Upper lobe of left lung (tissue), 4 donors: ENCODE data around the gene RPL37.

Experiments used
- POLR2A ChIP-seq, 4 donors: fragments of 450-650 bp; IDR thresholded peaks; one replicate each; pipeline ENCODE4 v1.5.1; 2016 to 2017; ENCODE audit warnings: antibody characterized with exemption in 4 of 4, mild to moderate bottlenecking in 2 of 4
- POLR2AphosphoS5 ChIP-seq, 2 donors: sonication (generic); formaldehyde crosslinking; IDR thresholded peaks; one replicate each; pipeline ENCODE4 v1.5.1; 2017; ENCODE audit warnings: antibody characterized with exemption in 2 of 2
- TF ChIP-seq, protein P1 (sequence below), 6 experiments: fragments of 450-650 bp in 4 of 6; fragments of 200-600 bp in 2 of 6; sonication (generic) in 2 of 6; IDR thresholded peaks; one replicate each; pipeline ENCODE4 v1.5.1; 2016 to 2019; ENCODE audit warnings: antibody characterized with exemption in 6 of 6

DNA sequence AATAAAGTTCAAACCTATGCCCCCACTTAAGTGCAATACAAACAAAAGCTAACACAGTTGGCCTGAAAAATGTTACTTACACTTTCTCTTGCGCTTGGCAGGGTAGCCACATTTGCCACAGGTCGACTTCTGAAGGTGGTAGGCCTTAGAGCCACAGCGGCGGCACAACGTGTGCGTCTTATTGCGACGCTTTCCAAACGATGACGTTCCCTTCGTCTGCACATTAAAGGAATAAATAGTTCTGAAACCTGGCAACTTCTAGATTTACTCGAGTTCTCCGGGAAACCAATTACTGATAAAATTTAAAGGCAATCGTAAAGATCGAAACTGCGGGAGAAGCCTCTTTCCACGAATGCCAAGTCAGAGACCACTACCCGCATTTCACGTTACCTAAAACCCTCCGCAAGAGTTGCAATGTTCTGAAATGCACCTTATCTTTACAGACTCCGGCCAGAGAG lies 602 bp downstream of the RPL37 start:
- TF ChIP-seq, protein P1, sequence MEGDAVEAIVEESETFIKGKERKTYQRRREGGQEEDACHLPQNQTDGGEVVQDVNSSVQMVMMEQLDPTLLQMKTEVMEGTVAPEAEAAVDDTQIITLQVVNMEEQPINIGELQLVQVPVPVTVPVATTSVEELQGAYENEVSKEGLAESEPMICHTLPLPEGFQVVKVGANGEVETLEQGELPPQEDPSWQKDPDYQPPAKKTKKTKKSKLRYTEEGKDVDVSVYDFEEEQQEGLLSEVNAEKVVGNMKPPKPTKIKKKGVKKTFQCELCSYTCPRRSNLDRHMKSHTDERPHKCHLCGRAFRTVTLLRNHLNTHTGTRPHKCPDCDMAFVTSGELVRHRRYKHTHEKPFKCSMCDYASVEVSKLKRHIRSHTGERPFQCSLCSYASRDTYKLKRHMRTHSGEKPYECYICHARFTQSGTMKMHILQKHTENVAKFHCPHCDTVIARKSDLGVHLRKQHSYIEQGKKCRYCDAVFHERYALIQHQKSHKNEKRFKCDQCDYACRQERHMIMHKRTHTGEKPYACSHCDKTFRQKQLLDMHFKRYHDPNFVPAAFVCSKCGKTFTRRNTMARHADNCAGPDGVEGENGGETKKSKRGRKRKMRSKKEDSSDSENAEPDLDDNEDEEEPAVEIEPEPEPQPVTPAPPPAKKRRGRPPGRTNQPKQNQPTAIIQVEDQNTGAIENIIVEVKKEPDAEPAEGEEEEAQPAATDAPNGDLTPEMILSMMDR (IDR thresholded peaks at IDR 0.05) = no peak
- TF ChIP-seq POLR2A (IDR thresholded peaks at IDR 0.05) (no peak), POLR2AphosphoS5 (IDR thresholded peaks at IDR 0.05) (no peak)
